GM21737 (cell line): ENCODE data around the gene SLC5A6.

Experiments used
- ATAC-seq: cut with Tn5 transposase; IDR thresholded peaks from one replicate; pipeline ENCODE4 v1.9.1; 2021; ENCODE audit warnings: mild to moderate bottlenecking, moderate library complexity; ENCODE audit not compliant: unreplicated experiment

SLC5A6 gene

GRCh38 chr2:27211943-27212625, at the start of gene SLC5A6, which contains the start of gene ATRAID:
TSS of gene SLC5A6 (minus strand) at chr2:27212268. CDS start at chr2:27207650, 4,618 bp downstream.
TSS of gene ATRAID (plus strand) at chr2:27212041. CDS start at chr2:27212369, 328 bp downstream.
- peak; percentile 80 for ATAC-seq

GRCh38 chr2:27261241-27261925, 49.3 kb upstream of the SLC5A6 start:
- ATAC-seq: no peak

DNA sequence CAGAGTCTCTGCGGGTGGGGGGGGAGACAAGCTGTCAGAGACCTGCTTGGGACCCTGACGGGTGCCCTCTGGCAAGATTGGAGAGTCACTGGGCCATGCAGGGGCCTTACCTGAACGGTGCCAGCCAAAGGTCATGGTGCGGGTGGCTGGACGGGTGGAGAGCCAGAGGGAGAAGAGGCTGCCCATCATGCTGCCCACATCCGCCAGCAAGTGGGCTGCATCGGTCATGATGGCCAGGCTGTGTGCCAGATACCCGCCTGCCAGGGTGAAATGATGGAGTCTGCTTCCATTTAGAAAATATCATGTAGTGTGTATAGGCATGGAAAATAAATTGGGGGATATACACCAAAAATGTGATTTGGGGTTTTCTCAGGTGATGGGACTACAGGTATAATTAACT, 46.0 kb upstream of the SLC5A6 start:
- ATAC-seq: no peak

DNA sequence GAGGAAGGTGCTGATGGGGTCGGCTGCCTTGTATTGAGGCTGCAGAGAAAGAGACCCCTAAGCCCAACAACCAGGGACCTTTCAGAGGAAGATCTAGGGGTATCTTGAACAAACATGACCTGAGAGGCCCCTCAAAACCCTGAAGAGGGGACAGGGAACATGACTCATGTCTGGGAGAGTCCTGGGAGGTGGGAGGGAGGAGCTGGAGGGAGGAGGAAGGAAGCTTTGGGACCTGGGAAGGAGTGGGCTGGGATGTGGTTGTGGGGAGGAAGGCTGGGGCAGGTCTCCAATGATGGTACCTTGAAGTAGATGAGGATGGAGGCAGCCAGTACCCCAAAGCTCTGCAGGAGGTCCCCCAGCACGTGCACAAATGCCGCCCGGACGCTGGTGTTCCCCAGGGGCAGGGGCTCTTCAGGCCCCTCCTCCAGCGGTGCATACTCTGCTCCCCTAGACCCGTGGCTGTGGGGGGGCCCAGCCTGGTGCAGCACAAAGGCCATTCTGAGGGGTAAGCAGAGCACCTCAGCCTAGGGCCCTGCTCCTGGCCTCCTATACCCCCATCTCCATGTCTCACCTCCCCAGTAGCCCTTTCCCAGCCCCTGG, 44.9 kb upstream of the SLC5A6 start:
- no peak for ATAC-seq

GRCh38 chr2:27255660-27256059, 43.6 kb upstream of the SLC5A6 start:
- no peak for ATAC-seq

GRCh38 chr2:27255187-27255586, 43.1 kb upstream of the SLC5A6 start:
- ATAC-seq: no peak

DNA sequence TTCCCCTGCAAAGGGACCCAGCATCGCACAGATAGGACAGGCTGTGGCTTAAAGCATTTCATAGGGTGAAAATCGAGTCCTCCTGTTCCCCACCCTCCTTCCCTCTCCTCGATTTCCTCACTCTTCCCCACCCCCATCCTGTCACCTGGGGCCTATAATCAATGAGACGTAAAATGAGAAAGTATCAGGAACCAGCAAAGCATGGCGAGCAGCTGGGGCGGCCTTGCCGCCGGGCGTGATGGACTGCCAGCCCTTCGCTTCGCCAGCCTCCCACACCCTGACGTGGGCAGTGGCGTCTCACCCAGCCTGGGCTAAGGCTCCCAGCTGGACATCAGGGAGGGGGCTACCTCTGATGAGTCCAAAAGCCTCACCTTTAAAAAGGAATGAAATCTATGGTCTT, 39.7 kb upstream of the SLC5A6 start:
- no peak for ATAC-seq

GRCh38 chr2:27250652-27251379, 38.7 kb upstream of the SLC5A6 start:
- ATAC-seq: no peak

DNA sequence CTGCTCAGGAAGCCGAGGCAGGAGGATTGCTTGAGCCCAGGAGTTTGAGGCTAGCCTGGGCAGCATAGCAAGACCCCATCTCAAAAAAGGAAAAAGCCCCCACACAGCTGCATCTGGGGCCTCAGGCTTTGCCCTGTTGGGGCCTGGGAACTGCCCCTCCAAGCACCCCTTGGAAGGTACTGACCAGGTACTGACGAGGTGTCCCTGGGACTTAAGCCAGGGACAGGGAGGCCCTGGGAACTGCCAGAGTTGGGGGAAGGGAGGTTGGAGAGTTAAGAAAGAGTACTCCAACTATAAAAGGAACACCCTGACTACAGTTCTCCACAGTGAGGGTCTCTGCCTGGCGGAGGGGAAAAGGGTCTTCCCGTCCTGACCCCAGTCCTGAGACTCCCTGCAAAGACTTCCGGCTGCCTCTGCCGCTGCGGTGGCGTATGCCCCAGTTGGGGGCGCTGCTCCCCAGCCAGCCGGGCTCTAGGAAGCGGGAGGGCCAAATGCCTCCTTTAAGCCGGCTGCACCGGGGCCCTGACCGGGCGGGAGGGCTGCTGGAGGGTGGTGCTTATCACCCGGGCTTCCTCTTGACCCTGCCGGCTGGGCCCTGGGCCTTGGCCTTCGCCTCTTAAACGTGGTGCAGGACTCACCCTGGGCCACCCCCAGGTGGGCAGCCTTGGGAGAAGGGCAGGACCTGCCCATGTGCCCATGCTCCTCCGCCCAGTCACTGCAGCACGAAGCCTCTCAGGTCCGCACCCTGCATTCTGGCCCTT, 38.0 kb upstream of the SLC5A6 start:
- no peak for ATAC-seq

DNA sequence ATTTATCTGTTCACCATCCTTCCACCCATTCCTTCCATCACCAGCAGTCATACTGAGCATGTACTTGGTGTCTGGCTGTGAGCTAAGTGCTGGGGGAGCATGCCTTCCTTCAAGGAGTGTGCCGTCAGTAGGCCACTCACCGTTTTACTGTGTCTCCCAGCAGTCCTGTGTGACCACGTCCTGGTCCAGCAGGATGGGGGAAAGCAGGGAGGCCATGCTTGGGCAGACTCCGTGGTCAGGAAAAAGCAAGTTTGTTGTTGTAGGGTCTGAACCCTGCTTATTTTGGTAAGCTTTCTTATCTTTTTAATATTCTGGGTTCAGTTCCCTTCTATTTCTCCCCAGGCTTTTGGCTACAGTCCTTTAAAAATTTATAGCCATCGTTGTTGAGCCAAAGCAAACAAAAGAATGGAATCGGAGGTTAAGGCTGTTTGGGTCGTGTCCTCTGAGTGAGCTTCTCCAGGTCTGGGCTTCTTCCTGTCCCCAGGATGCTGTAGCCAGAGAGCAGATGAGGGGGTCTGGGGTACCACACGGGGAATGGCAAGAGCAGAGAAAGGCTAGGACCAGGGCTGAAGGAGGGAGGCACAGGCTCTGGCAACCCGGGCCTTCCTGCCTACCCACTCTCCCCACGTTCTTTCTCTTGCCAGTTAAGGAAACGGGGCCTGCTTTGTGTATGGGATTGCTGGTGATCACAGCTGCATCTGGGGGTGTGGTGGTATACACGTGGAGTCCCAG, 37.3 kb upstream of the SLC5A6 start:
- no peak for ATAC-seq

DNA sequence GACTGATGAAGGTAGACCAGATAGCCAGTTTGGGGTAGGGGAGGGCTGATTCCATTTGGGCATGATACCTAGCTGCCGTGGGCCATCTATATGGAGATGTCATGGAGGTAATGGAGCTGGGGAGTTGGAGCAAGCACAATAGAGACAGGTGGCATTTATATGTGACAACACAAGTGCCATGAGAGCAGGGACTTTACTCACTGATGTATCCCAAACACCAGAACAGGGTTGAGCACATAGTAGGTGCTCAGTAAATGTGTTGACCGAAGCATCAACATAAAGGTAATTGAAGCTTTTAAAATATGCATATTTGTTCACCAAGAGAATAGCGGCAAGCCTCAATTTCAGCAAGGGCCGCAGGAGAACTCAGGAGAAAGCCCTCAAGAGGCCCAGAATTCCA, 35.8 kb upstream of the SLC5A6 start:
- no peak for ATAC-seq

DNA sequence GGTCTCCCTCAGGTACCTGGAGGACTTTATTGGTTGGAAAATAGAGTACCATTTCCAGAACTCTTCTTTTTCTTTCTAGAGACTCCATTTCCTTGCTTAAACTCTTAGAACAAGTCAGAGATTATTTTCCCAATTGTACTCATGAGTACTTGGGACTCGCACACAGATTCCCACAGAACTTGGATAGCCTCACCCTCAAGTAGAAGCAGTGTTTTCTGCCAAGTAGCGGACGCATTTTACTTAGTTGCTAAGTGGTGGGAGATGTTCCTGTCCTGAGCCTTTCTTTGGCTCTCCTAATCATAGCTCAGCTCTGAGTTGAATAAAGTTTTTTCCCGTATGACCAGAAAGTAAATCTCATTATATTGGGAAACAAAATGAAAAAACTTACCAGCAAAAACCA, 33.6 kb upstream of the SLC5A6 start:
- no peak for ATAC-seq

DNA sequence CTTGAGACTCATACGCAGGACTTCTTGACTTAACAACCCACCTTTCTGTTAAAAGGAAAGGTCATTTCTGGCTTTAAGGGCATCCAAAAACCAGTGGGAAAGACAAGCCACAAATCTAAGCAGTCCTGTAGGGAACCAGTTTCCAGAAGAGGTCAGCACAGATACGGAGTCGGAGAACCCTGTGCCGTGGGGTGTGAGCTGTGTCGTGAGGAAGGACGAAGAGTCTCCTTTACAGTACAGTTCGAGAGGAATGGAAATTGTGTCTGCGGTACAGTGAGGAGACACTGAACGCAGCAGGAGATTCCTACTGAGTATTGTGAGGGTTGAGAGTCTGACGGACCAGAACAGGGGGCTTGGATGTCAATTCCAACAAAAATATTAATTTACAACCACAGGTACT, 33.0 kb upstream of the SLC5A6 start:
- ATAC-seq: no peak

DNA sequence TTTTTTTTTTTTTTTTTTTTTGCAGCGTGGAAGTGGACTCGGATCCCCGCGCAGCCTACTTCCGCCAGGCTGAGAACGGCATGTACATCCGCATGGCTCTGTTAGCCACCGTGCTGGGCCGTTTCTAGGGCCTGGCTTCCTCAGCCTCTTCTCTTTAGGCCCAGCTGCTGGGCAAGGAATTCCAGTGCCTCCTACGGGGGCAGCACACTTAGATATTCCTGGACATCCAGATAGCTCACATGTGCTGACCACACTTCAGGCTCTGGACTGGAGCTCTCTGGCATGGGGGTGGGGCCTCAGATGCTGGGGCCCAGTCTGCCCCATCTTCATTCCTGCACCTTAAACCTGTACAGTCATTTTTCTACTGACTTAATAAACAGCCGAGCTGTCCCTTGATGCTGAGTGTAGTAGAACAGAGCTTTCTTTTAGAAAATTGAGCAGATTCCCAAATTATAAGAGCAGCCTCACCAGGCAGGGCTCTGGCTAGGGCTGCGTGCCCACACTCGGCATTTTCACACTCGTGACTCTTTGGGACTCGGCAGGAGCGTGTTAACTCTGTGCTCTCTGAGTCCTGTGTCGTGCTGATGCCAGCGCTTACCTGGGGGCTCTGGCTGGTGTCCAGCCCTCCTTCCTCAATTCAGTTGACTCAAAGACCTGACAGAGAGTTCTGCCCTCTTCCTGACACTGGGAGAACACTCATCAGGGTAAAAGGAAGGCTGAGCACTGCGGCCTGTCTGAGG, 31.5 kb upstream of the SLC5A6 start:
- no peak for ATAC-seq

GRCh38 chr2:27242614-27242951, 30.5 kb upstream of the SLC5A6 start:
- no peak for ATAC-seq

GRCh38 chr2:27241761-27242613, 29.9 kb upstream of the SLC5A6 start:
- no peak for ATAC-seq

- ATAC-seq: no peak
Measured at GRCh38 chr2:27240406-27240805, 28.3 kb upstream of the SLC5A6 start.

DNA sequence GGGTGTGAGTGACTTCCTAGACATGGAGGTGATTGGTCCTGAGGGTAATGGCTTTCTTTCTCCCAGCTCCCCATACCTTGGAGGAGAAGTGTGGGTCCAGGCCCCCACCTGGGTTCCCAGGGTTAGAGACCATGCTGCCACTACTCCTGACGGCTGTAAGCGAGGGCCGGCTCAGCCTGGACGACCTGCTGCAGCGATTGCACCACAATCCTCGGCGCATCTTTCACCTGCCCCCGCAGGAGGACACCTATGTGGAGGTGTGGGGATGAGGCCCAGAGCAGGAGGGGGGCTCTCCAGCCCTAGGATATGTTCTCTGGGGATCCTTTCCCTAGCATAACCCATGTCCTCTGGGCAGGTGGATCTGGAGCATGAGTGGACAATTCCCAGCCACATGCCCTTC, 26.9 kb upstream of the SLC5A6 start:
- no peak for ATAC-seq
